Gastrocnemius medialis (tissue), 4 donors: ENCODE data around the gene SMG7. TPM values are rescaled to one million over a fixed set of nuclear protein-coding genes. Genes with fewer than 3 reads are reported as not detected.

ENCODE experiments used
- ATAC-seq, 2 donors: fragments of 150-250 bp; one replicate each; pipeline ENCODE4 v1.9.1; 2016
- DNase-seq, 2 donors: peaks; one replicate each; pipeline ENCODE4 v3.0.0-alpha.2; 2019
- H3K27ac ChIP-seq, 4 donors: fragments of 200-600 bp; sonication (generic); 1 replicate in 1 of 4; 2 replicates in 3 of 4; pipeline ENCODE4 v1.5.1; 2016 to 2018; ENCODE audit warnings: mild to moderate bottlenecking in 2 of 4, moderate library complexity in 1 of 4
- H3K27me3 ChIP-seq, 3 donors: fragments of 200-600 bp; sonication (generic) in 2 of 3; 1 replicate in 1 of 3; 2 replicates in 2 of 3; pipeline versions ENCODE4 v1.5.1 to v1.6.0; 2016 to 2019; ENCODE audit warnings: mild to moderate bottlenecking in 1 of 3, moderate library complexity in 1 of 3
- H3K36me3 ChIP-seq, 2 donors: fragments of 200-600 bp; sonication (generic) in 1 of 2; one replicate each; pipeline ENCODE4 v1.5.1; 2017 to 2018
- H3K4me1 ChIP-seq, 2 donors: fragments of 200-600 bp; sonication (generic) in 1 of 2; one replicate each; pipeline ENCODE4 v1.5.1; 2016 to 2017; ENCODE audit warnings: mild to moderate bottlenecking in 2 of 2
- H3K4me3 ChIP-seq, 4 donors: fragments of 200-600 bp; sonication (generic) in 3 of 4; 1 replicate in 1 of 4; 2 replicates in 3 of 4; pipeline ENCODE4 v1.5.1; 2016 to 2019; ENCODE audit warnings: mild to moderate bottlenecking in 2 of 4
- H3K9me3 ChIP-seq, 3 donors: fragments of 200-600 bp; sonication (generic) in 2 of 3; 1 replicate in 1 of 3; 2 replicates in 2 of 3; pipeline ENCODE4 v1.5.1; 2016 to 2019
- POLR2A ChIP-seq, 2 donors: fragments of 450-650 bp; IDR thresholded peaks; one replicate each; pipeline ENCODE4 v1.6.1; 2017; ENCODE audit warnings: antibody characterized with exemption in 2 of 2, mild to moderate bottlenecking in 2 of 2, moderate library complexity in 2 of 2
- in situ Hi-C, 4 donors: fragments of 200-750 bp; cut with MboI; loops; one replicate each; pipeline versions ENCODE4 v1.15.0 to v1.8.0; 2017; ENCODE audit warnings: low sequenced_read_pairs in 4 of 4
- intact Hi-C: fragments of 100-400 bp; cut with DNase I; formaldehyde crosslinking; loops from one replicate; pipeline ENCODE4 v1.15.1; 2023; ENCODE audit warnings: low total_unique reads
- total RNA-seq, 4 donors: library from RNA; depleted of rRNA; stranded (reverse); fragments of >200 nt; gene quantifications; one replicate each; pipeline versions ENCODE4 v1.1.0 to v1.2.3, GENCODE V29; 2016
- TF ChIP-seq, protein P1 (sequence below), 5 experiments: fragments of 450-650 bp in 3 of 5; fragments of 200-600 bp in 2 of 5; sonication (generic) in 2 of 5; IDR thresholded peaks in 4 of 5; conservative IDR thresholded peaks in 1 of 5; 1 replicate in 4 of 5; 2 replicates in 1 of 5; pipeline ENCODE4 v1.5.1; 2016 to 2019; ENCODE audit warnings: antibody characterized with exemption in 5 of 5, mild to moderate bottlenecking in 3 of 5, moderate library complexity in 3 of 5

The SMG7 gene
- total RNA-seq, 4 donors from 2014 or later, result 19.2 to 28.7 (median 26.1) TPM

DNA sequence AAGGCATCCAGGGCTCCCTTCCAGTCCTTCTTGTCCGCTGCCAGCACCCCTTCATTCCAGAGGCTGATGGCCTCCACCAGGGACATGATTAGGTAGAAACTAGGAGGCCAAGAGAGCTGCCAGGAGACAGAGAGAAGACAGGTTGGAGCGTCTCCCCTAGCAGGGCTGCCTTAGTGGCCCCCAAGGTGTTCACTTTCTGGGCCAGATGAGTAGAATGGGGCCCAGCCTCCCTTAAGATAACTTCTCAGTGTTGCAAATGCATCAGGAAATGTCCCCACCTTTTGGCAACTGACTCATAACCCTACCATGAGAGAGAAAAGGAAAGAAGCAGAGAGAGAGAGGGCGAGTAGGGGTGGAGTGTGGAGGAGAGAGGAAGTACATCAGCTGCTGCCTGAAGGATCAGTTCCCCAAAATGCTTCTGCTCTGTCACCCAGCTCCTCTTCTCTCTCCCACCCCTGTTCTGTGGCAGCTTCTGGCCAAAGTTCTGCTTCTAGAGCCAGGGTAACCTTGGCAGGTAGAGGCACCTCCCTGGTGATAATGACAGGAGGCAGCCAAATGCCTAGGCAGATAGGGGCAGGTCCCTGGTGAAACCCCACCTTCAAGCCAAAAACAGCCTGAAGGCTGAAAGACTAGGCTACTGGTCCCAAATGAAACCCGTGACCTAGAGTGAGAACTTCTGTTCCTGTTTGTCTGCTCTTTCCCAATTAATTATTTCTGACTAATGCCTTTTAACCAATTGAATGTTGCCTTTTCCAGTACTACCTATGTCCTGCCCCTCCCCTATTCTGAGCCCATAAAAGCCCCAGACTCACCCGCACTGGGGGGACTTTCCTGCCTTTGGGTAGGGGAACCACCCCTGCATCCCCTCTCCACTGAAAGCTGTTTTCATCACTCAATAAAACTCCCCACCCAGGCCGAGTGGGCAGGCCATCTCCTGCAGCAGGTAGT lies 118.2 kb downstream of the SMG7 start, which contains the start of gene NCF2:
TSS of gene NCF2 (minus strand) at position 216 of the 948 bp plus-strand sequence. CDS start at position 86, 130 bp downstream.
- no peak for DNase-seq
- in situ Hi-C loops, result no loop called here

DNA sequence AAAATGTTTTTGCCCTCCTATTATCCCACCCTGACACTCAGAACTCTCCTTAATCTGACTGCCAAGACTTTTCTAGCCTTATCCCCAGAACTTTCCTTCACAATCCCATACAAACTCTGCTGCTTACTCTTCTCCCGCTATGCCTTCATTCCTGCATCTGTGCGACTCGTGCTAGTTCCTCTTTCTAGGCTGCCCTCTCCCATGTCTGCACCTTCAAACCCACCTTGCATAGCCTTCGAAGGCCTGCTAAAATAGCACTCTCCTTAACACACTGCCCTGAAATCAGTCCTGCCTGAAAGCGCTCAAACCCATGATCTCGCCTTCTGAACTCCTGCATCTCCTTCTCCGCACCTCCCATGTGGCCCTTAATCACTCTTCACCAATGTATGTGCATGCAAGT lies 120.4 kb downstream of the SMG7 start:
- Histone ChIP-seq H3K9me3 (no peaks in the 10 kb centered on the region), H3K27me3 (no peaks in the 10 kb centered on the region), H3K27ac (no peak overlapping the region), H3K4me3 (no peak overlapping the region), H3K36me3 (no peaks in the 10 kb centered on the region), H3K4me1 (no peaks in the 10 kb centered on the region)
- in situ Hi-C loops, result no loop called here
- DNase-seq (no peak), ATAC-seq (no peak)
- intact Hi-C loops, result no loop called here
- TF ChIP-seq POLR2A (IDR thresholded peaks at IDR 0.05), result no peak
- TF ChIP-seq, protein P1, sequence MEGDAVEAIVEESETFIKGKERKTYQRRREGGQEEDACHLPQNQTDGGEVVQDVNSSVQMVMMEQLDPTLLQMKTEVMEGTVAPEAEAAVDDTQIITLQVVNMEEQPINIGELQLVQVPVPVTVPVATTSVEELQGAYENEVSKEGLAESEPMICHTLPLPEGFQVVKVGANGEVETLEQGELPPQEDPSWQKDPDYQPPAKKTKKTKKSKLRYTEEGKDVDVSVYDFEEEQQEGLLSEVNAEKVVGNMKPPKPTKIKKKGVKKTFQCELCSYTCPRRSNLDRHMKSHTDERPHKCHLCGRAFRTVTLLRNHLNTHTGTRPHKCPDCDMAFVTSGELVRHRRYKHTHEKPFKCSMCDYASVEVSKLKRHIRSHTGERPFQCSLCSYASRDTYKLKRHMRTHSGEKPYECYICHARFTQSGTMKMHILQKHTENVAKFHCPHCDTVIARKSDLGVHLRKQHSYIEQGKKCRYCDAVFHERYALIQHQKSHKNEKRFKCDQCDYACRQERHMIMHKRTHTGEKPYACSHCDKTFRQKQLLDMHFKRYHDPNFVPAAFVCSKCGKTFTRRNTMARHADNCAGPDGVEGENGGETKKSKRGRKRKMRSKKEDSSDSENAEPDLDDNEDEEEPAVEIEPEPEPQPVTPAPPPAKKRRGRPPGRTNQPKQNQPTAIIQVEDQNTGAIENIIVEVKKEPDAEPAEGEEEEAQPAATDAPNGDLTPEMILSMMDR (IDR thresholded peaks at IDR 0.05 in 4 of 5, conservative IDR thresholded peaks at IDR 0.05 in 1 of 5), result no peak

More for the DNA sequence above, 118.2 kb downstream of the SMG7 start, which contains the start of gene NCF2:
- H3K4me1 ChIP-seq, result no peaks in the 10 kb centered on the region
- H3K27me3 ChIP-seq, result no peaks in the 10 kb centered on the region
- intact Hi-C loops, result no loop called here
- TF ChIP-seq, protein P1 (IDR thresholded peaks at IDR 0.05 in 4 of 5, conservative IDR thresholded peaks at IDR 0.05 in 1 of 5), result no peak
- TF ChIP-seq POLR2A (IDR thresholded peaks at IDR 0.05), result peak in 1 of 2 donors; percentile 25
- ATAC-seq, result peak in 1 of 2 donors; percentile 49
- H3K9me3 ChIP-seq, result no peaks in the 10 kb centered on the region
- peak within 1 kb of the TSS in 2 of 4 donors; percentile 27 to 38 for H3K27ac ChIP-seq
- no peaks in the 10 kb centered on the region for H3K36me3 ChIP-seq
- H3K4me3 ChIP-seq, result peak within 1 kb of the TSS in 1 of 4 donors; percentile 21

DNA sequence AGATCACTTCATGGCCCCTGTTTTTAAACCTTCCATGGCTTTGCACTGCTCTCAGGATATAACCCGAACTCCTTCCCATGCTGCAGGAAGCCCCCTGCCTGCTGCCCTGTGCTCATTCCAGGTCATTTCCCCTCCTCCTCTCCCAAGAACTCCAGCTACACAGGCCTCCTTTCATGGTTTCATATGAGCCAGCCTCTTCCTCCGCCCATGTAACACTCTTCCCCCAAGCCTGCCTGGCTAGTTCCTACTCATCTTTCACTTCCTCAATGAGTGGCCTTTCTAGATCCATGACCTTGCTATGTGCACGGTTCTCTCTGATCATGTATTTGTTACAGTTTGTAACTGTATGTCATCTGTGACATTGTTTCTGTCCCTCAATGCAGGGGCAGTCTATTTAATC lies 121.1 kb downstream of the SMG7 start:
- no peak overlapping the region for H3K4me3 ChIP-seq
- H3K27ac ChIP-seq, result no peak overlapping the region
- no peaks in the 10 kb centered on the region for H3K9me3 ChIP-seq
- no peak for ATAC-seq
- no peak for DNase-seq
- H3K27me3 ChIP-seq, result no peaks in the 10 kb centered on the region
- TF ChIP-seq POLR2A (IDR thresholded peaks at IDR 0.05), result no peak
- TF ChIP-seq, protein P1 (IDR thresholded peaks at IDR 0.05 in 4 of 5, conservative IDR thresholded peaks at IDR 0.05 in 1 of 5), result no peak
- in situ Hi-C loops, result no loop called here
- no peaks in the 10 kb centered on the region for H3K36me3 ChIP-seq
- intact Hi-C loops, result no loop called here
- no peaks in the 10 kb centered on the region for H3K4me1 ChIP-seq

DNA sequence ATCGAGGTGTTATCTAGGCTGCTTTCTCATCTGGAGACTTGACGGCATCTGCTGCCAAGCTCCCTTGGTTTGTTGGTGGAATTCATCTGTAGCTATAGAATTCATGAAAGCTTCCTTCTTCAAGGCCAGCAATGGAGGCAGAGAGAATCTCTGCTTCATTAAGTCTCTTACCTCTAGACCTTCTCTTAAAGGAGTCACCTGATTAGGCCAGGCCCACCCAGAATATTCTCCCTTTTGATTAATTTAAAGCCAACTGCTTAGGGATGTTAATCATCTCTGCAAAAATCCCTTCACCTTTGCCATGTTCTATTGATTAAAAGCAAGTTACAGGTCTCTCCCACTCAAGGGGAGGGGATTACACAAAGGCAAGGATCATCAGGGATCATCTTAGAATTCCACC lies 123.2 kb downstream of the SMG7 start:
- intact Hi-C loops (no loop called here), in situ Hi-C loops (no loop called here)
- Histone ChIP-seq H3K4me1 (no peaks in the 10 kb centered on the region), H3K27me3 (no peaks in the 10 kb centered on the region), H3K27ac (no peak overlapping the region), H3K9me3 (no peaks in the 10 kb centered on the region), H3K4me3 (no peak overlapping the region), H3K36me3 (no peaks in the 10 kb centered on the region)
- TF ChIP-seq, protein P1 (IDR thresholded peaks at IDR 0.05 in 4 of 5, conservative IDR thresholded peaks at IDR 0.05 in 1 of 5), result no peak
- TF ChIP-seq POLR2A (IDR thresholded peaks at IDR 0.05), result no peak
- DNase-seq, result no peak
- no peak for ATAC-seq
